Measurements from ENCODE around the gene HMCES. TPM values are rescaled to one million over a fixed set of nuclear protein-coding genes. Genes with fewer than 3 reads are reported as not detected.

The HMCES gene
- polyA plus RNA-seq, 3 donors = 11.9 to 23.0 (median 18.0) TPM

DNA sequence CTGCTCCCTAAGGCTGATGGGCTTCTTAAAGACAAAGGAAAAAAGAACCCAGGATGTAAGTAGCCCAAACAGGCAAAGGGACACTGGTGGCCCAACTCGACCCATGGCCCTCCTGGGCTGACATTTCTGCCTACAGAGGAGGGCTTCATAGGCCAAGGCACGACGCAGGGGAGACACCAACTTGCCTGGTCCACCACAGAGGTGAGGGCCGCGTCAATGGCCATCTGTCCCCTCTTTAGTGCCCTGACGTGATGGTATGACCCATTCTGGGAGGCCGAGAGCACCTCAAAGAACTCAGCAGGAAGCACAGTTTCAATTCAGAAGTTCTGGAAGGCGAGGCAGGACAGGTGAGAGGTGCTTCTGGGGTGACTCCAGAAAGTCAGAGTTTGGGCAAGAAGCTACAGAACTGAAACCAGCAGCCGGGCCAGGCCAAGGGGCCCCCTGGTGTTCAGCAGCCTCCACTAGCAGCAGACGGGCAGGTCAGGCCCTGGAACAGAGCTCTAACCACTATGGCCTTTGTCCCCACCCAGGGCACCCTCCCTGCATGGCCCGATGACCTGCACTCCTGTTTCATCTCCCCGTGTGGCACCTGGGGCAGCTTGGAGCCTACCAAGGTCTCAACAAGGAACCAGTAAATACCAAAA lies 45.1 kb downstream of the HMCES start:
- Histone ChIP-seq H3K79me2 (ENCODE audit: insufficient read depth, low read length) (no peaks in the 10 kb centered on the region), H3K9me3 (replicated peaks in 1 of 2; ENCODE audit: control insufficient read depth in 1 of 2, insufficient read depth in 1 of 2, low read length in 2 of 2) (no peaks in the 10 kb centered on the region), H3K4me1 (ENCODE audit: control insufficient read depth in 1 of 2, insufficient read depth in 2 of 2, low read length in 2 of 2) (no peaks in the 10 kb centered on the region), H3K4me2 (replicated peaks; ENCODE audit: extremely low read depth, low read length, poor library complexity, severe bottlenecking) (no peak overlapping the region), H3K27me3 (ENCODE audit: control insufficient read depth in 2 of 2, insufficient read depth in 2 of 2, low read length in 2 of 2) (no peaks in the 10 kb centered on the region), H4K20me1 (ENCODE audit: insufficient read depth, low read length) (no peaks in the 10 kb centered on the region), H3K9ac (ENCODE audit: insufficient read depth, low read length, poor library complexity, severe bottlenecking) (no peak overlapping the region), H3K4me3 (replicated peaks in 1 of 3; ENCODE audit: low read depth in 2 of 3, low read length in 3 of 3) (no peak overlapping the region), H3K27ac (ENCODE audit: low read depth in 1 of 2, low read length in 2 of 2) (no peak overlapping the region), H2AFZ (ENCODE audit: insufficient read depth, low read depth, low read length, poor library complexity, severe bottlenecking) (no peak overlapping the region), H3K36me3 (replicated peaks in 1 of 2; ENCODE audit: control insufficient read depth in 1 of 2, insufficient read depth in 2 of 2, low read length in 2 of 2) (no peaks in the 10 kb centered on the region)
- Mint-ChIP-seq H3K36me3 (no peaks in the 10 kb centered on the region), H3K27me3 (ENCODE audit: low read depth in 3 of 3) (peaks cover 0 to 4% (median 2%) of the 10 kb centered on the region in 3 donors), H3K27ac (no peak overlapping the region), H3K4me3 (no peak overlapping the region), H3K4me1 (peaks cover 3% of the 10 kb centered on the region), H3K9me3 (peaks cover 0 to 3% (median 0%) of the 10 kb centered on the region in 7 donors)
- intact Hi-C loops (cut with micrococcal nuclease) = loop anchor here in 1 of 2 donors (10.0 kb wide), 1 partner anchor 349 kb away; no protein-coding TSS in a partner anchor
- DNase-seq = no peak
- WGBS (ENCODE audit: insufficient coverage) = 81% methylated on average over 11 of the region's 12 CpGs
- TF ChIP-seq, protein P1, sequence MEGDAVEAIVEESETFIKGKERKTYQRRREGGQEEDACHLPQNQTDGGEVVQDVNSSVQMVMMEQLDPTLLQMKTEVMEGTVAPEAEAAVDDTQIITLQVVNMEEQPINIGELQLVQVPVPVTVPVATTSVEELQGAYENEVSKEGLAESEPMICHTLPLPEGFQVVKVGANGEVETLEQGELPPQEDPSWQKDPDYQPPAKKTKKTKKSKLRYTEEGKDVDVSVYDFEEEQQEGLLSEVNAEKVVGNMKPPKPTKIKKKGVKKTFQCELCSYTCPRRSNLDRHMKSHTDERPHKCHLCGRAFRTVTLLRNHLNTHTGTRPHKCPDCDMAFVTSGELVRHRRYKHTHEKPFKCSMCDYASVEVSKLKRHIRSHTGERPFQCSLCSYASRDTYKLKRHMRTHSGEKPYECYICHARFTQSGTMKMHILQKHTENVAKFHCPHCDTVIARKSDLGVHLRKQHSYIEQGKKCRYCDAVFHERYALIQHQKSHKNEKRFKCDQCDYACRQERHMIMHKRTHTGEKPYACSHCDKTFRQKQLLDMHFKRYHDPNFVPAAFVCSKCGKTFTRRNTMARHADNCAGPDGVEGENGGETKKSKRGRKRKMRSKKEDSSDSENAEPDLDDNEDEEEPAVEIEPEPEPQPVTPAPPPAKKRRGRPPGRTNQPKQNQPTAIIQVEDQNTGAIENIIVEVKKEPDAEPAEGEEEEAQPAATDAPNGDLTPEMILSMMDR (IDR thresholded peaks at IDR 0.05) = peak; percentile 27

DNA sequence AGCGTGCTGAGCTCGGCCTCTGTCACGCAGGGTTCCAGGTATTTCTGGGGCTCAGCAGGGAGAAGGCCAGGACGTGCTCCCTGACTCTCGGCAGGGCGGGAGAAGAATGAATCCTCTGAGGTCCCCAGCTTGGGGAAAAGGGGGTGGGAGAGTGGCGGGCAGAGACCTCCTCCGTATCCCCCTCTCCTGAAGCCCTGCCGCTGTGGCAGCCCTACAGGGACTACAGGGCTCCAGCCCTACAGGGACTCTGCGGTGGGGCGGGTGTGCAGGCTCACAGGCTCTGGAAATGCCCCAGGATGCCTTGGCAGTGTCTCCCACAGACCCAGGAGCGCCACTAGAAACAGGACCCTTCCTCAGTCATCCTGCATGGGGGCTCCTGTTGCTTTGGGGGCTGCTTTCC lies 46.2 kb downstream of the HMCES start:
- H3K4me2 ChIP-seq (replicated peaks; ENCODE audit: extremely low read depth, low read length, poor library complexity, severe bottlenecking) = no peak overlapping the region
- no peaks in the 10 kb centered on the region for H3K27me3 ChIP-seq (ENCODE audit: control insufficient read depth in 2 of 2, insufficient read depth in 2 of 2, low read length in 2 of 2)
- Mint-ChIP-seq H3K27ac (no peak overlapping the region), H3K9me3 (peaks cover 0 to 3% (median 0%) of the 10 kb centered on the region in 7 donors), H3K4me1 (peaks cover 3% of the 10 kb centered on the region), H3K36me3 (no peaks in the 10 kb centered on the region), H3K4me3 (no peak overlapping the region), H3K27me3 (ENCODE audit: low read depth in 3 of 3) (peaks cover 0 to 5% (median 5%) of the 10 kb centered on the region in 3 donors)
- no peak overlapping the region for H3K27ac ChIP-seq (ENCODE audit: low read depth in 1 of 2, low read length in 2 of 2)
- WGBS (ENCODE audit: insufficient coverage) = 98% methylated on average over 7 of the region's 12 CpGs
- no peaks in the 10 kb centered on the region for H3K9me3 ChIP-seq (replicated peaks in 1 of 2; ENCODE audit: control insufficient read depth in 1 of 2, insufficient read depth in 1 of 2, low read length in 2 of 2)
- H2AFZ ChIP-seq (ENCODE audit: insufficient read depth, low read depth, low read length, poor library complexity, severe bottlenecking) = no peak overlapping the region
- no peak for DNase-seq
- H3K36me3 ChIP-seq (replicated peaks in 1 of 2; ENCODE audit: control insufficient read depth in 1 of 2, insufficient read depth in 2 of 2, low read length in 2 of 2) = no peaks in the 10 kb centered on the region
- no peaks in the 10 kb centered on the region for H3K4me1 ChIP-seq (ENCODE audit: control insufficient read depth in 1 of 2, insufficient read depth in 2 of 2, low read length in 2 of 2)
- H3K9ac ChIP-seq (ENCODE audit: insufficient read depth, low read length, poor library complexity, severe bottlenecking) = no peak overlapping the region
- TF ChIP-seq, protein P1 (IDR thresholded peaks at IDR 0.05) = no peak
- H3K79me2 ChIP-seq (ENCODE audit: insufficient read depth, low read length) = no peaks in the 10 kb centered on the region
- no peak overlapping the region for H3K4me3 ChIP-seq (replicated peaks in 1 of 3; ENCODE audit: low read depth in 2 of 3, low read length in 3 of 3)
- intact Hi-C loops (cut with micrococcal nuclease) = loop anchor here in 1 of 2 donors (10.0 kb wide), 1 partner anchor 350 kb away; no protein-coding TSS in a partner anchor
- no peaks in the 10 kb centered on the region for H4K20me1 ChIP-seq (ENCODE audit: insufficient read depth, low read length)

Measured in CD14-positive monocyte (primary cell).